NAMALWA (cell line): Measurements from ENCODE around the gene EGFR.

ENCODE experiments used
- DNase-seq: peaks from one replicate; pipeline ENCODE4 v3.0.0-alpha.2; 2015; ENCODE audit warnings: low spot score

The EGFR gene

DNA sequence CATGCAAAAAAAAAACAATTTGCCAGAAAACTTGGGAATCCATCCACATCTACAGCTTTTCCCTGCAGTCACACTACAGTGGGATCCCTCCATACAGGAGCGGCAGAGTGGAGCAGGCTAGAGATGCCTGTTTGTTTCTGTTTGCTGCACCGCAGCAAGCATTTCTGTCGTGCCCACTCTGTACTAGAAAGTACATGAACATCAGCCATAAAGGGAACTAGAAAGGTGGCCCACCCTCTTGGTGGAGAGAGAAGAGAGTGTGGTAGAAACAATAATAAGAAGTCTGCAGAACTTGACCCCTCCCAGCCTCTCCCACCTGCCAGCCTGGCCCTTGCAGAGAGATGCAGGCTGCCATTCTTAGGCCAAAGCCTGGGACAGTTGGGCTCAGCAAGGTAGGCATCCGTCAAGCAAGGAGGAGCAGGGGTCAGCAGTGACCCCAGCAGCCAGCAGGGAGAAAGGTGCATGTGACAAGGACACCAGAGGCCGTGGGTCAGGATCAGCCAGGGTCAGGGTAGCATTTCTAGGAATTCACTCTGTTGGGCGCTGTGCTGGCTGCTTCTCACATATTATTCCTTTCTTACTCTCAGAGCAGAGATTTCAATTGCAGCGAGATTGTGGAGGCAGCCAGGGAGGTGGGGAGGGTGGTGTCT, 171.8 kb downstream of the EGFR start:
- DNase-seq = no peak

GRCh38 chr7:55191161-55191925, 172.5 kb downstream of the EGFR start:
- DNase-seq = no peak

- DNase-seq = no peak
These were observed 173.3 kb downstream of the EGFR start for GRCh38 chr7:55191926-55192692.

DNA sequence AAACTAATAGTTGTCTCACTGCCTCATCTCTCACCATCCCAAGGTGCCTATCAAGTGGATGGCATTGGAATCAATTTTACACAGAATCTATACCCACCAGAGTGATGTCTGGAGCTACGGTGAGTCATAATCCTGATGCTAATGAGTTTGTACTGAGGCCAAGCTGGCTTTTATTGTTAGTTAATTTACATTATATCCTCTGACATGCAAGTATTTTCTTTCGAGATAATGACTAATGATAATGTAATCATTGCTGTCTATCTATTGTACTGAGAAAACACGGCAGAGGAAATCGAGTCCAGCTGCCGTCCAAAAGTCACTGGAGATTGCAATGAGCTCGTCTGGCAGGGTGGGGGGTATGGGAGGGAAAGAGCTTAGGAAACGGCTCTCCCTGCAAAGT, 173.9 kb downstream of the EGFR start:
- no peak for DNase-seq

DNA sequence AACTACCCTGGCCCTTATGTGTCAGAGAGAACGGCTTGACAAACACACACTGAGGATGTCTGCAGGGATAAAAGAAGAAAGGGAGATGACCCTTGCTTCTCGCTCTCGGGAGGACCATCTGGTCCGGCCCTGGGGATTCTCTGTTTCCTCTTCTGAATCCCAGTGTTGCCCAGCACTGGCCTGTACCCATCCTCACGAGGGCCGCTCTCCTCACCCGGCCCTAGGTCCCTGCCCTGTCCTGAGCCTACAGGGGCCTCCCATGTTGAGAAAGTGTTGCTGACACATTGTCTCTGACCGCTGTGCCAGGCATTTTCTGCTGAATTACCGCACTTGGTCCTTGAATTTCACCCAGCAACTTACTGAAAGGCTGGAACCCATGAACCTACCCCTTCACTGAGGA, 174.4 kb downstream of the EGFR start:
- no peak for DNase-seq

GRCh38 chr7:55194522-55194921, 175.7 kb downstream of the EGFR start:
- no peak for DNase-seq

DNA sequence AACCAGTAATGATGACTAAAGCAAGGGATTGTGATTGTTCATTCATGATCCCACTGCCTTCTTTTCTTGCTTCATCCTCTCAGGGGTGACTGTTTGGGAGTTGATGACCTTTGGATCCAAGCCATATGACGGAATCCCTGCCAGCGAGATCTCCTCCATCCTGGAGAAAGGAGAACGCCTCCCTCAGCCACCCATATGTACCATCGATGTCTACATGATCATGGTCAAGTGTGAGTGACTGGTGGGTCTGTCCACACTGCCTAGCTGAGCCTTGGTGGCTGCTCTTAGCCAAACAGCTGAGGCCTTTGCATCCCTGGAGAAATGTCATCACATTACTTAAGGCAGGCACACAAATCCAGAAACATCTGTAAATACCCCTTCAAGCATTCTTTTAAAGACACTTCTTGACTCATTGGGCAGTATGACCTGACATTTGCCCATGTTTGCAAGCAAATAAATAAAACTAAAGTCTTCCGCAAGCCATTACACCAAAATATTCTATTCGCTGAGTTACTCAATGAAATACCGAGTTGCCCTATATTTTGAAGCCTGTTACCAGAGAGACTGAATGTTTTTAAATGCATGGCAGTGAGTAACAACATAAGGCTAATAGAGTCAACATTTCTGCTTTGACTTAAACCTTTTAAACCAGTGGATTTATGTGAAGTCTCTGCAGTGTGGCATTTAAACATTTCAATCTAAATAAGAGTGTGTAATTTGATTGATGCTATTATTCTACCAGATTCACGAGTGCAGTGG, 180.0 kb downstream of the EGFR start:
- no peak for DNase-seq

DNA sequence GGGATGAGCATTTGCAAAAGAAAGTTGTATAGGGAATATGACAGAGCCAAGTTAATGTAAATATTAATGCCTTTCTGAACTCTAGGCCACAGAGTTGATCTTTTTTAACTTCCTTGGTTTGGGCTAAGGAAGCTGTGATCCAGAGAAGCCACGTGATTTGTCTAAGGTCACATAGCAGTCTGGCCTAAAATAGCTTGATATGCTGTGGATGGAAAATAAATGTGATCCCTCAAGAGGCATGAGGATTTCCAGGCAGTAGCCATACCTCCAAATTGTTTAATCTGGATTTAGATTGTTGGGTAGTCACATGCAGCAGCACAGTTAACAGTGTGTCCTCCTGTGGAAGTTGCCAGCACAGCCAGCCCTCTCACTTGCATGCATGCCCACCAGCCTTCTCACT, 180.6 kb downstream of the EGFR start:
- no peak for DNase-seq

DNA sequence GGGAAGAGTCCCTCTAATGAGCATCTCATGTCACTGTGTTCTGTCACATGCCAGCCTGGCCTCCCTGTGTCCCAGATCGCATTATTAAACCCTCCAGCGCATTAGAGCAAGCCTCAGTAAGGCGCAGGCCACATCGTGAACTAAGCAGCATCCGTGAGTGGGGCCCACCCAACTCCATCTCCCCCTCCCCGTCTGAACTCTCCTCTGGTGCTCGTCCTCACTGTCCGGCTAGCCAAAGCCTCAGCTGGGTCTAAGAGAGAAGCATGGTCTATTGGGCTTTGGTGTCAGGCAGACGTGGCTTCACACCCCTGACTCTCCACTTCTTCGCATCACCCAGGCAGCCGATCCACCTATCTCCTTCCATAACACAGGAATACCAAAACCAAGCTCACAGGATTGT, 181.6 kb downstream of the EGFR start:
- DNase-seq = no peak

GRCh38 chr7:55202150-55202913, 183.5 kb downstream of the EGFR start:
- no peak for DNase-seq

- DNase-seq = no peak
These were observed 184.5 kb downstream of the EGFR start for GRCh38 chr7:55203300-55203699.

- no peak for DNase-seq
These were observed 186.5 kb downstream of the EGFR start for GRCh38 chr7:55205124-55205955.

- no peak for DNase-seq
These were observed 187.6 kb downstream of the EGFR start for GRCh38 chr7:55206235-55207029.

GRCh38 chr7:55207436-55208125, 188.8 kb downstream of the EGFR start:
- no peak for DNase-seq

DNA sequence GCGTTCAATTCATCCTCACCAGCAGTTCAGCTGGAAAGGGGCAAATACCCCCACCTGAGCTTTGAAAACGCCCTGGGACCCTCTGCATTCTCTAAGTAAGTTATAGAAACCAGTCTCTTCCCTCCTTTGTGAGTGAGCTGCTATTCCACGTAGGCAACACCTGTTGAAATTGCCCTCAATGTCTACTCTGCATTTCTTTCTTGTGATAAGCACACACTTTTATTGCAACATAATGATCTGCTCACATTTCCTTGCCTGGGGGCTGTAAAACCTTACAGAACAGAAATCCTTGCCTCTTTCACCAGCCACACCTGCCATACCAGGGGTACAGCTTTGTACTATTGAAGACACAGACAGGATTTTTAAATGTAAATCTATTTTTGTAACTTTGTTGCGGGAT, 190.5 kb downstream of the EGFR start:
- DNase-seq = no peak

GRCh38 chr7:55210176-55210575, 191.4 kb downstream of the EGFR start:
- DNase-seq = no peak

DNA sequence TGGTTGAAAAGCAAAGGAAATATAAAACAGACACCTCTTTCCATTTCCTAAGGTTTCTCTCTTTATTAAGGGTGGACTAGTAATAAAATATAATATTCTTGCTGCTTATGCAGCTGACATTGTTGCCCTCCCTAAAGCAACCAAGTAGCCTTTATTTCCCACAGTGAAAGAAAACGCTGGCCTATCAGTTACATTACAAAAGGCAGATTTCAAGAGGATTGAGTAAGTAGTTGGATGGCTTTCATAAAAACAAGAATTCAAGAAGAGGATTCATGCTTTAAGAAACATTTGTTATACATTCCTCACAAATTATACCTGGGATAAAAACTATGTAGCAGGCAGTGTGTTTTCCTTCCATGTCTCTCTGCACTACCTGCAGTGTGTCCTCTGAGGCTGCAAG, 191.9 kb downstream of the EGFR start:
- no peak for DNase-seq

DNA sequence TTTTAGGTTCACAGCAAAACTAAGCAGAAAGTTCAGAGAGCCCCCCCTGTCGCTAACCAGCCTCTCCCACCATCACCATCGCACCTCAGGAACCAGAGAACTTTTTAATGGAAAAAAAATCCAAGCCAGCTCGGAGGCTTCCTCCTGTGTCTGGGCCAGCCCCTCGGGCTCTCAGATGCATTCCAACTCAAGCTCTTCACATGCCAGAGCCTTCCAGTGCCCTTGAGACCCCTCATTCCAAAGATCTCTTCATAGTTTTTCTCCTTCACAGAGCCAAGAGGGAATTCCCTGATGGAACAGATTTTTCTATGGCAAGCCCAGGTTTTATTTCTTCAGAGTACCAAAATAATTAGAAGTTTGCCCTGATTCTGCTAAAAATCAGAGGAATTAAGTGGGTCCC, 192.9 kb downstream of the EGFR start:
- no peak for DNase-seq

- DNase-seq = no peak
These were observed 193.4 kb downstream of the EGFR start for GRCh38 chr7:55212176-55212575.
